HepG2 (cell line): ENCODE results near the gene NOS1AP. TPM values are rescaled to one million over a fixed set of nuclear protein-coding genes. Genes with fewer than 3 reads are reported as not detected.

Source experiments
- ATAC-seq: fragments of 200-7000 bp; cut with Tn5 transposase; 3 replicates; pipeline ENCODE4 v1.9.1; 2020; ENCODE audit warnings: mild to moderate bottlenecking, moderate library complexity
- BruUV-seq: library from RNA; stranded (reverse); fragments of 400-500 nt; replicated peaks from 2 replicates; lab custom pipeline; 2021; lab: Mats Ljungman, UMichigan
- CTCF ChIA-PET: fragments of 300-600 bp; formaldehyde crosslinking; extraction: SDS; loops from one replicate; lab custom pipeline; 2021; ENCODE audit warnings: low total read pairs, inconsistent platforms, low intra/inter-chr PET ratio; lab: Yijun Ruan, JAX
- POLR2A ChIA-PET: fragments of 350-600 bp; sonication (Branson Sonifier 250); formaldehyde crosslinking; loops from one replicate; lab custom pipeline; 2020; ENCODE audit warnings: antibody characterized with exemption, inconsistent platforms; lab: Yijun Ruan, JAX
- DNase-seq: peaks from one replicate; pipeline ENCODE4 v3.0.0-alpha.2; 2015; ENCODE audit warnings: low spot score
- FAIRE-seq: peaks from 3 replicates; lab custom pipeline; 2011; peaks lifted over from hg19 to GRCh38; lab: Jason Lieb, UNC
- H2AFZ ChIP-seq: one replicate; pipeline ENCODE4 v1.6.1; 2011; ENCODE audit warnings: low read length, inconsistent platforms
- H3K27ac ChIP-seq: fragments of 300-600 bp; 3 replicates; pipeline ENCODE4 v1.8.0; 2011; ENCODE audit warnings: mixed run types, mild to moderate bottlenecking, mixed read lengths, low read length, inconsistent platforms; ENCODE audit not compliant: insufficient read depth; ENCODE audit errors: extremely low read length
- H3K27me3 ChIP-seq, 2 experiments: fragments of 200-600 bp in 1 of 2; 2 replicates in 1 of 2; 3 replicates in 1 of 2; pipeline versions ENCODE4 v1.6.0 to v1.8.0; 2011; ENCODE audit warnings: low read length in 2 of 2, mild to moderate bottlenecking in 2 of 2, moderate library complexity in 2 of 2, inconsistent platforms in 1 of 2; ENCODE audit not compliant: insufficient read depth in 2 of 2, control insufficient read depth in 1 of 2
- H3K36me3 ChIP-seq, 2 experiments: fragments of 200-600 bp in 1 of 2; replicated peaks in 1 of 2; 2 replicates in 1 of 2; 3 replicates in 1 of 2; pipeline versions ENCODE4 v1.5.1 to v1.8.0; 2011; ENCODE audit warnings: low read length in 2 of 2, inconsistent platforms in 1 of 2; ENCODE audit not compliant: insufficient read depth in 2 of 2, control insufficient read depth in 1 of 2
- H3K4me1 ChIP-seq: 2 replicates; pipeline ENCODE4 v1.5.1; 2012; ENCODE audit warnings: low read length, inconsistent platforms; ENCODE audit not compliant: insufficient read depth
- H3K4me2 ChIP-seq: 2 replicates; pipeline ENCODE4 v1.6.0; 2011; ENCODE audit warnings: low read depth, low read length, inconsistent platforms
- H3K4me3 ChIP-seq, 3 experiments: fragments of 200-600 bp in 1 of 3; sonication (generic), shearing (Covaris generic) in 1 of 3; replicated peaks in 1 of 3; 2 replicates each; pipeline ENCODE4 v1.5.1; 2011 to 2016; ENCODE audit warnings: low read length in 3 of 3, inconsistent platforms in 2 of 3, low read depth in 2 of 3, mild to moderate bottlenecking in 2 of 3, control low read depth in 1 of 3, mixed read lengths in 1 of 3; ENCODE audit not compliant: insufficient read depth in 1 of 3
- H3K79me2 ChIP-seq: one replicate; pipeline ENCODE4 v1.6.1; 2011; ENCODE audit warnings: low read length, inconsistent platforms; ENCODE audit not compliant: insufficient read depth
- H3K9ac ChIP-seq: 2 replicates; pipeline ENCODE4 v1.6.0; 2011; ENCODE audit warnings: mild to moderate bottlenecking, low read depth, low read length, inconsistent platforms; ENCODE audit not compliant: insufficient read depth
- H3K9me3 ChIP-seq: 2 replicates; pipeline ENCODE4 v1.5.1; 2012; ENCODE audit warnings: mild to moderate bottlenecking, low read length
- H4K20me1 ChIP-seq: 2 replicates; pipeline ENCODE4 v1.6.0; 2011; ENCODE audit warnings: inconsistent platforms, mild to moderate bottlenecking, low read length, moderate library complexity; ENCODE audit not compliant: insufficient read depth
- HNRNPK ChIP-seq: fragments of 200-400 bp; formaldehyde crosslinking; IDR thresholded peaks from 2 replicates; pipeline ENCODE4 v1.6.1; 2018; ENCODE audit warnings: low read length, low read depth, moderate library complexity, mild to moderate bottlenecking; ENCODE audit not compliant: poor library complexity, severe bottlenecking
- RAD21 ChIP-seq: fragments of 450-650 bp; formaldehyde crosslinking; IDR thresholded peaks from 2 replicates; pipeline ENCODE4 v1.5.0; 2020; ENCODE audit warnings: mild to moderate bottlenecking
- SALL1 ChIP-seq: sonication (generic); formaldehyde crosslinking; IDR thresholded peaks from 2 replicates; pipeline ENCODE4 v1.8.0; 2022; ENCODE audit warnings: mild to moderate bottlenecking, missing genetic modification reagents
- SMC3 ChIP-seq: IDR thresholded peaks from 2 replicates; pipeline ENCODE4 v1.6.1; 2011; ENCODE audit warnings: low read length, improper control_type of control experiment
- SOX6 ChIP-seq, 2 experiments: fragments of 450-650 bp in 1 of 2; sonication (generic) in 1 of 2; formaldehyde crosslinking in 1 of 2; IDR thresholded peaks; 2 replicates each; pipeline versions ENCODE4 v1.4.0 to v1.6.1; 2017 to 2020; ENCODE audit warnings: antibody characterized with exemption in 1 of 2, mild to moderate bottlenecking in 1 of 2, missing genetic modification reagents in 1 of 2
- STAG1 ChIP-seq: sonication (generic); formaldehyde crosslinking; IDR thresholded peaks from 2 replicates; pipeline ENCODE4 v1.4.0; 2020; ENCODE audit warnings: missing genetic modification reagents
- TEAD3 ChIP-seq: optimal IDR thresholded peaks from 2 replicates; pipeline ENCODE3; 2016; ENCODE audit warnings: borderline replicate concordance
- U2AF1 ChIP-seq: fragments of 200-400 bp; formaldehyde crosslinking; optimal IDR thresholded peaks from 2 replicates; pipeline ENCODE3; 2017; ENCODE audit warnings: mild to moderate bottlenecking, low read depth, low read length
- U2AF2 ChIP-seq: fragments of 200-400 bp; formaldehyde crosslinking; IDR thresholded peaks from 2 replicates; pipeline ENCODE4 v1.6.1; 2017; ENCODE audit warnings: low read depth, mild to moderate bottlenecking, low read length
- ZNF24 ChIP-seq: fragments of 450-650 bp; IDR thresholded peaks from 2 replicates; pipeline ENCODE4 v1.6.1; 2017; ENCODE audit warnings: antibody characterized with exemption, mild to moderate bottlenecking
- ZNF558 ChIP-seq: sonication (generic); formaldehyde crosslinking; IDR thresholded peaks from 2 replicates; pipeline ENCODE4 v1.9.0; 2022; ENCODE audit warnings: mild to moderate bottlenecking, missing genetic modification reagents, borderline replicate concordance
- WGBS: methylation state at CpG from one replicate; pipeline ENCODE4 v1.1.6; 2017; ENCODE audit warnings: low lambda C conversion rate; 5-methylcytosine and 5-hydroxymethylcytosine counted together
- in situ Hi-C: cut with HindIII; loops from 2 replicates; pipeline ENCODE4 v1.10.0; 2017; ENCODE audit warnings: low pct_unique_long_range_greater_than_20kb; ENCODE audit not compliant: extremely low pct_ligation_motif_present
- intact Hi-C: fragments of 100-400 bp; cut with micrococcal nuclease; formaldehyde crosslinking; loops from one replicate; pipeline ENCODE4 v1.10.0; 2022; ENCODE audit not compliant: unreplicated experiment
- polyA plus RNA-seq, 8 experiments: library from polyadenylated mRNA; depleted of rRNA in 3 of 8; stranded (reverse) in 7 of 8; unstranded in 1 of 8; fragments of >200 nt; fragmentation: Illumina TruSeq in 4 of 8; extraction: Trizol in 4 of 8; gene quantifications; 2 replicates each; pipeline versions ENCODE4 v1.2.1 to v1.2.3, GENCODE V29; 2011 to 2016; ENCODE audit warnings: low read depth in 4 of 8, missing spikeins in 1 of 8, mixed read lengths in 1 of 8; ENCODE audit not compliant: insufficient read depth in 1 of 8
- total RNA-seq, 5 experiments: library from RNA; depleted of rRNA; stranded (reverse); fragments of >200 nt; fragmentation: Illumina TruSeq; extraction: Trizol; gene quantifications; 2 replicates each; pipeline ENCODE4 v1.2.3, GENCODE V29; 2016; ENCODE audit warnings: low read depth in 1 of 5
- TF ChIP-seq, protein P1 (sequence below): sonication (generic); formaldehyde crosslinking; IDR thresholded peaks from 2 replicates; pipeline ENCODE4 v1.4.0; 2020; ENCODE audit warnings: mild to moderate bottlenecking, missing genetic modification reagents
- TF ChIP-seq, protein P2 (sequence below): sonication (generic); formaldehyde crosslinking; IDR thresholded peaks from 2 replicates; pipeline ENCODE4 v1.5.1; 2020; ENCODE audit warnings: missing genetic modification reagents, mild to moderate bottlenecking, borderline replicate concordance
- TF ChIP-seq, protein P3 (sequence below): sonication (generic); formaldehyde crosslinking; conservative IDR thresholded peaks from 2 replicates; pipeline ENCODE4 v1.5.0; 2020; ENCODE audit warnings: missing genetic modification reagents
- TF ChIP-seq, protein P4 (sequence below): sonication (generic); formaldehyde crosslinking; IDR thresholded peaks from 2 replicates; pipeline ENCODE4 v1.5.0; 2020; ENCODE audit warnings: mild to moderate bottlenecking, missing genetic modification reagents, moderate library complexity

Gene NOS1AP
- total and polyA plus RNA-seq, 2 of the 13 experiments (the other 11 are each of a cell fraction or from before 2014, with no cell fraction given), result 2.0 to 3.3 TPM

DNA sequence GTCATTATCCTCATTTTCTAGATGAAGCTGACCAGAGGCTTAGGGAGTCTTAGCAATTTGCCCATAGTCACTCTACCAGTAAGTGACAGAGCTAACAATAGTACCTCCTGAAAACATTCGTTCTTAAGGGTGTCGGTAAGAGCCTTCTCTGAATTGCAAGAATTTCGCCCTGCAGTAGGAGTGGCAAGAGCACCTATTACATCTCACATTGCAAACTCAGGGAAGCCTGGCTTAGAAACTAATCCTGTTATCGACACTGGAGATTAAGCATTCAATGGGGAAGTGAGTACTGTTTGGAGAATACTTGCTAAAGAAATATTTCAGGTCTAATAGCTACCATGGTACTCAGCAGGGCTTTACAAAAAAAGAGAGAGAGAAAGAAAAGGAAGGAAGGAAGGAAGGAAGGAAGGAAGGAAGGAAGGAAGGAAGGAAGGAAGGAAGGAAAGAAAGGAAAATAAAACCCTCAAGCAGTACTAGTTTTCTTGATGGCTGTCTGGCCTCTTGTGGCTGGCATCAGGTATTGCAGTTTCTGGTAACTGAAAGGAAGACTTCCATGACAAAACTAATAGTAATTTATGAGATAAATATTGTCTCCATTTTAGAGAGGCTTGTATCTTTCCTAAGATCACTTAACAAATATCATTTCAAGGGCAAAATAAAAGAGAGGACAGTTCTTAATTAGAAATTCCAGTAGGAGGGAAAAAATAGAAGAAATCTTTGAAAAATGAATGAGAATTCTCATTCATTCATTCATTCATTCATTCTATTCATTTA, 322.5 kb downstream of the NOS1AP start:
- H3K4me1 ChIP-seq, result peaks cover 21% of the 10 kb centered on the region
- intact Hi-C loops, result loop anchor here (1.0 to 10.0 kb wide), 2 partner anchors 107 to 336 kb away; no protein-coding TSS in a partner anchor
- H3K4me2 ChIP-seq, result peak overlapping the region; percentile 23; the same call in 1 of the 2 replicates
- no peak overlapping the region for H3K4me3 ChIP-seq
- FAIRE-seq, result peak; percentile 40
- no peak overlapping the region for H2AFZ ChIP-seq
- H3K79me2 ChIP-seq, result no peaks in the 10 kb centered on the region
- H3K36me3 ChIP-seq, result no peaks in the 10 kb centered on the region
- in situ Hi-C loops, result loop anchor here (5.0 kb wide), 1 partner anchor 335 kb away; no protein-coding TSS in a partner anchor
- H4K20me1 ChIP-seq, result no peaks in the 10 kb centered on the region
- TF ChIP-seq SOX6 (IDR thresholded peaks at IDR 0.05), result no peak
- no peak for TF ChIP-seq SOX6 (CRISPR knock-in tag; IDR thresholded peaks at IDR 0.05)
- TF ChIP-seq, protein P1, sequence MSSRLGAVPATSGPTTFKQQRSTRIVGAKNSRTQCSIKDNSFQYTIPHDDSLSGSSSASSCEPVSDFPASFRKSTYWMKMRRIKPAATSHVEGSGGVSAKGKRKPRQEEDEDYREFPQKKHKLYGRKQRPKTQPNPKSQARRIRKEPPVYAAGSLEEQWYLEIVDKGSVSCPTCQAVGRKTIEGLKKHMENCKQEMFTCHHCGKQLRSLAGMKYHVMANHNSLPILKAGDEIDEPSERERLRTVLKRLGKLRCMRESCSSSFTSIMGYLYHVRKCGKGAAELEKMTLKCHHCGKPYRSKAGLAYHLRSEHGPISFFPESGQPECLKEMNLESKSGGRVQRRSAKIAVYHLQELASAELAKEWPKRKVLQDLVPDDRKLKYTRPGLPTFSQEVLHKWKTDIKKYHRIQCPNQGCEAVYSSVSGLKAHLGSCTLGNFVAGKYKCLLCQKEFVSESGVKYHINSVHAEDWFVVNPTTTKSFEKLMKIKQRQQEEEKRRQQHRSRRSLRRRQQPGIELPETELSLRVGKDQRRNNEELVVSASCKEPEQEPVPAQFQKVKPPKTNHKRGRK (CRISPR knock-in tag), result peak; percentile 96
- TF ChIP-seq, protein P2, sequence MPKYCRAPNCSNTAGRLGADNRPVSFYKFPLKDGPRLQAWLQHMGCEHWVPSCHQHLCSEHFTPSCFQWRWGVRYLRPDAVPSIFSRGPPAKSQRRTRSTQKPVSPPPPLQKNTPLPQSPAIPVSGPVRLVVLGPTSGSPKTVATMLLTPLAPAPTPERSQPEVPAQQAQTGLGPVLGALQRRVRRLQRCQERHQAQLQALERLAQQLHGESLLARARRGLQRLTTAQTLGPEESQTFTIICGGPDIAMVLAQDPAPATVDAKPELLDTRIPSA (CRISPR knock-in tag), result no peak
- peak; percentile 34 for TF ChIP-seq TEAD3 (CRISPR knock-in tag)
- TF ChIP-seq STAG1 (CRISPR knock-in tag), result peak; percentile 83
- peak; percentile 86 for TF ChIP-seq ZNF24
- TF ChIP-seq SALL1 (CRISPR knock-in tag), result no peak
- TF ChIP-seq, protein P3, sequence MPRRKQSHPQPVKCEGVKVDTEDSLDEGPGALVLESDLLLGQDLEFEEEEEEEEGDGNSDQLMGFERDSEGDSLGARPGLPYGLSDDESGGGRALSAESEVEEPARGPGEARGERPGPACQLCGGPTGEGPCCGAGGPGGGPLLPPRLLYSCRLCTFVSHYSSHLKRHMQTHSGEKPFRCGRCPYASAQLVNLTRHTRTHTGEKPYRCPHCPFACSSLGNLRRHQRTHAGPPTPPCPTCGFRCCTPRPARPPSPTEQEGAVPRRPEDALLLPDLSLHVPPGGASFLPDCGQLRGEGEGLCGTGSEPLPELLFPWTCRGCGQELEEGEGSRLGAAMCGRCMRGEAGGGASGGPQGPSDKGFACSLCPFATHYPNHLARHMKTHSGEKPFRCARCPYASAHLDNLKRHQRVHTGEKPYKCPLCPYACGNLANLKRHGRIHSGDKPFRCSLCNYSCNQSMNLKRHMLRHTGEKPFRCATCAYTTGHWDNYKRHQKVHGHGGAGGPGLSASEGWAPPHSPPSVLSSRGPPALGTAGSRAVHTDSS (CRISPR knock-in tag), result no peak
- peak; percentile 30 for TF ChIP-seq HNRNPK
- peak; percentile 97 for TF ChIP-seq U2AF2
- TF ChIP-seq, protein P4, sequence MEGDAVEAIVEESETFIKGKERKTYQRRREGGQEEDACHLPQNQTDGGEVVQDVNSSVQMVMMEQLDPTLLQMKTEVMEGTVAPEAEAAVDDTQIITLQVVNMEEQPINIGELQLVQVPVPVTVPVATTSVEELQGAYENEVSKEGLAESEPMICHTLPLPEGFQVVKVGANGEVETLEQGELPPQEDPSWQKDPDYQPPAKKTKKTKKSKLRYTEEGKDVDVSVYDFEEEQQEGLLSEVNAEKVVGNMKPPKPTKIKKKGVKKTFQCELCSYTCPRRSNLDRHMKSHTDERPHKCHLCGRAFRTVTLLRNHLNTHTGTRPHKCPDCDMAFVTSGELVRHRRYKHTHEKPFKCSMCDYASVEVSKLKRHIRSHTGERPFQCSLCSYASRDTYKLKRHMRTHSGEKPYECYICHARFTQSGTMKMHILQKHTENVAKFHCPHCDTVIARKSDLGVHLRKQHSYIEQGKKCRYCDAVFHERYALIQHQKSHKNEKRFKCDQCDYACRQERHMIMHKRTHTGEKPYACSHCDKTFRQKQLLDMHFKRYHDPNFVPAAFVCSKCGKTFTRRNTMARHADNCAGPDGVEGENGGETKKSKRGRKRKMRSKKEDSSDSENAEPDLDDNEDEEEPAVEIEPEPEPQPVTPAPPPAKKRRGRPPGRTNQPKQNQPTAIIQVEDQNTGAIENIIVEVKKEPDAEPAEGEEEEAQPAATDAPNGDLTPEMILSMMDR (CRISPR knock-in tag), result peak; percentile 79
- TF ChIP-seq SMC3, result peak; percentile 60
- peak; percentile 19; the same call in 1 of the 2 replicates for TF ChIP-seq RAD21 (CRISPR knock-in tag)
- TF ChIP-seq ZNF558, result no peak
- TF ChIP-seq U2AF1, result peak; percentile 85
- peak; percentile 28 for DNase-seq
- WGBS, result 57% methylated on average over 4 of the region's 4 CpGs
- no peaks in the 10 kb centered on the region for H3K9me3 ChIP-seq
- ATAC-seq, result 0 out of 3 replicates have a peak, but pooled peaks have one; percentile 18
- ChIA-PET POLR2A (no interaction called here), CTCF (interaction anchor here (2.5 kb wide), 1 partner anchor 336 kb away, joined by 10 read pairs; no protein-coding TSS in a partner anchor)
- no peak overlapping the region for H3K9ac ChIP-seq
- no peaks in the 10 kb centered on the region for H3K27me3 ChIP-seq
- no peak overlapping the region for H3K27ac ChIP-seq
- no TSS peak for BruUV-seq
